Ovary (tissue), 9 donors: ENCODE data around the gene ATP8B4. TPM values are rescaled to one million over a fixed set of nuclear protein-coding genes. Genes with fewer than 3 reads are reported as not detected.

Experiments
- DNase-seq, 5 donors: peaks; one replicate each; pipeline ENCODE4 v3.0.0-alpha.2; 2019 to 2020
- H3K27ac ChIP-seq, 2 donors: fragments of 200-600 bp; one replicate each; pipeline versions ENCODE4 v1.5.1 to v1.8.0; 2019 to 2022
- H3K27me3 ChIP-seq: fragments of 200-600 bp; one replicate; pipeline ENCODE4 v1.8.0; 2022
- H3K36me3 ChIP-seq: fragments of 200-600 bp; sonication (generic); one replicate; pipeline ENCODE4 v1.5.1; 2019
- H3K4me1 ChIP-seq: one replicate; pipeline ENCODE4 v1.8.1; 2013; ENCODE audit warnings: mild to moderate bottlenecking, moderate library complexity; ENCODE audit not compliant: insufficient read depth
- H3K4me3 ChIP-seq: fragments of 200-600 bp; sonication (generic); one replicate; pipeline ENCODE4 v1.5.1; 2017
- H3K9me3 ChIP-seq, 2 donors: fragments of 200-600 bp in 1 of 2; sonication (generic) in 1 of 2; one replicate each; pipeline versions ENCODE4 v1.5.1 to v1.8.1; 2013 to 2019; ENCODE audit warnings: mild to moderate bottlenecking in 1 of 2, moderate library complexity in 1 of 2
- CTCF ChIP-seq, 3 donors: fragments of 450-650 bp in 2 of 3; fragments of 200-600 bp in 1 of 3; IDR thresholded peaks; one replicate each; pipeline versions ENCODE4 v1.5.1 to v1.8.0; 2016 to 2022; ENCODE audit warnings: antibody characterized with exemption in 3 of 3, mild to moderate bottlenecking in 1 of 3
- EP300 ChIP-seq: sonication (generic); formaldehyde crosslinking; IDR thresholded peaks from one replicate; pipeline ENCODE4 v1.6.1; 2017; ENCODE audit warnings: antibody characterized with exemption
- POLR2A ChIP-seq: fragments of 450-650 bp; IDR thresholded peaks from one replicate; pipeline ENCODE4 v1.6.1; 2017; ENCODE audit warnings: antibody characterized with exemption, mild to moderate bottlenecking, moderate library complexity
- WGBS, 3 donors: extraction: QIAGEN DNeasy Blood & Tissue Kit in 1 of 3; methylation state at CpG; one replicate each; pipeline versions ENCODE4 v1.1.5 to v1.1.7; 2013 to 2017; 5-methylcytosine and 5-hydroxymethylcytosine counted together
- intact Hi-C, 4 donors: fragments of 100-400 bp; cut with DNase I; formaldehyde crosslinking; loops; one replicate each; pipeline versions ENCODE4 v1.11.0 to v1.15.1; 2022 to 2023
- polyA plus RNA-seq, 2 donors: library from polyadenylated mRNA; stranded (reverse); fragments of 200-250 nt in 1 of 2; fragments of 350-450 nt in 1 of 2; fragmentation: Illumina TruSeq in 1 of 2; extraction: RNeasy Lipid Tissue Mini Kit (QIAGEN cat#74804) in 1 of 2; gene quantifications; one replicate each; pipeline ENCODE4 v1.2.3, GENCODE V29; 2013 to 2014
- total RNA-seq, 7 donors: library from RNA; depleted of rRNA in 2 of 7; stranded (reverse); fragments of >200 nt in 2 of 7; fragmentation: NEBNext Ultra II Directional in 3 of 7; extraction: Animal tissue kit (Norgen Biotek cat#: 25700) in 3 of 7; gene quantifications; one replicate each; pipeline versions ENCODE4 v1.1.0 to v1.2.4, GENCODE V29; 2016 to 2023
- donor health status: DM: no; HTN: no; CAD: no; lungs with moderate emphysema.
- donor health status: DM: no; HTN: no; CAD: no.
- donor health status: Bipolar disorder and iron deficiency.
- donor health status: DM: yes; HTN: yes; CAD: no.
- donor health status: DM: no; HTN: no; CAD: no.
- donor health status: DM: yes; HTN: yes; CAD: no.

Gene ATP8B4
- total and polyA plus RNA-seq, 9 donors = 3.7 to 14.4 (median 7.1) TPM

GRCh38 chr15:49842031-49842730 lies 276.9 kb downstream of the ATP8B4 start:
- 65 to 74% (median 73%) methylated on average over 4 of the region's 4 CpGs for WGBS, 3 donors
- H3K36me3 ChIP-seq = no peaks in the 10 kb centered on the region
- H3K4me1 ChIP-seq = no peaks in the 10 kb centered on the region
- intact Hi-C loops = no loop called here
- no peak overlapping the region for H3K27ac ChIP-seq
- no peaks in the 10 kb centered on the region for H3K9me3 ChIP-seq
- DNase-seq = no peak
- H3K4me3 ChIP-seq = no peak overlapping the region
- H3K27me3 ChIP-seq = no peaks in the 10 kb centered on the region
- TF ChIP-seq EP300 (no peak), CTCF (IDR thresholded peaks at IDR 0.05) (no peak), POLR2A (no peak)

- Histone ChIP-seq H3K4me1 (no peaks in the 10 kb centered on the region), H3K36me3 (no peaks in the 10 kb centered on the region), H3K27ac (no peak overlapping the region), H3K27me3 (no peaks in the 10 kb centered on the region), H3K4me3 (no peak overlapping the region), H3K9me3 (no peaks in the 10 kb centered on the region)
- WGBS, 3 donors = 75 to 86% (median 76%) methylated on average over 8 of the region's 8 CpGs
- TF ChIP-seq EP300 (no peak), CTCF (IDR thresholded peaks at IDR 0.05) (no peak), POLR2A (no peak)
- intact Hi-C loops = no loop called here
- no peak for DNase-seq
These were observed 286.5 kb downstream of the ATP8B4 start for GRCh38 chr15:49832511-49832910.

- Histone ChIP-seq H3K36me3 (no peaks in the 10 kb centered on the region), H3K4me1 (no peaks in the 10 kb centered on the region), H3K27ac (no peak overlapping the region), H3K27me3 (no peaks in the 10 kb centered on the region), H3K9me3 (no peaks in the 10 kb centered on the region), H3K4me3 (no peak overlapping the region)
- DNase-seq = no peak
- no peak for TF ChIP-seq POLR2A
- TF ChIP-seq EP300 = no peak
- no peak for TF ChIP-seq CTCF (IDR thresholded peaks at IDR 0.05)
- 33 to 39% (median 36%) methylated on average over 5 of the region's 5 CpGs for WGBS, 3 donors
- intact Hi-C loops = no loop called here
These were observed 287.6 kb downstream of the ATP8B4 start for GRCh38 chr15:49831206-49831965.

GRCh38 chr15:49830391-49830790 lies 288.6 kb downstream of the ATP8B4 start:
- WGBS, 3 donors = 10 to 32% (median 12%) methylated on average over 3 of the region's 3 CpGs
- Histone ChIP-seq H3K4me3 (no peak overlapping the region), H3K36me3 (no peaks in the 10 kb centered on the region), H3K27ac (no peak overlapping the region), H3K27me3 (no peaks in the 10 kb centered on the region), H3K9me3 (no peaks in the 10 kb centered on the region), H3K4me1 (no peaks in the 10 kb centered on the region)
- no peak for DNase-seq
- TF ChIP-seq EP300 (no peak), POLR2A (no peak), CTCF (IDR thresholded peaks at IDR 0.05) (no peak)
- intact Hi-C loops = no loop called here
